ENCODE data around the gene LSAMP. TPM values are rescaled to one million over a fixed set of nuclear protein-coding genes. Genes with fewer than 3 reads are reported as not detected.

Gene LSAMP
- total RNA-seq, 1 donor from 2014 or later: 16.4 TPM

DNA sequence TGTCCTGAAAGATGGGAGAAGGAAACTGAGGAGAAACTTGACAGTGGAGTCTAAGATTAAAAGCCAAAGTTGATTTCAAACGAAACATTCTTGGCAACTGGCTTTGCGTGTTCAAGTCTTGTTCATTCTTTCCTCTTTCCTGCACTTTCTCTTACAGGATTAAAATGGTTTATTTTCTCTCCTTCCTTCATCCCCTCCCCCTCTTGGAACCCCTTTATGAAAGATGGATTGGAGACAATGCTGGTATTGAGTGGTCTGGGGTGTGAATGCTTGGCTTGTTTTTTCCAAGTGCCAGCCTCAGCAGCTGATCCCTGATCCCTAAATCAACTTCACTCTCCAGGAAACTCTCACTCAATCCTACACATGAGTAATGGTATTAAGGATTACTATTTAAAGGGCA is 703 bp upstream of the LSAMP start:
- H3K4me1 Mint-ChIP-seq (ENCODE audit: low read depth, unreplicated experiment): peaks cover 28% of the 10 kb centered on the region
- no peak overlapping the region for H3K4me3 ChIP-seq (ENCODE audit: insufficient read depth, low read depth, low read length)
- H3K4me1 ChIP-seq (ENCODE audit: insufficient read depth, low read length): peaks cover 32% of the 10 kb centered on the region
- H3K9me3 Mint-ChIP-seq (ENCODE audit: unreplicated experiment): no peaks in the 10 kb centered on the region
- H3K27ac Mint-ChIP-seq (ENCODE audit: unreplicated experiment): peak overlapping the region; percentile 43
- peaks cover 2% of the 10 kb centered on the region for H3K27me3 ChIP-seq (ENCODE audit: insufficient read depth, low read length)
- TF ChIP-seq, protein P1, sequence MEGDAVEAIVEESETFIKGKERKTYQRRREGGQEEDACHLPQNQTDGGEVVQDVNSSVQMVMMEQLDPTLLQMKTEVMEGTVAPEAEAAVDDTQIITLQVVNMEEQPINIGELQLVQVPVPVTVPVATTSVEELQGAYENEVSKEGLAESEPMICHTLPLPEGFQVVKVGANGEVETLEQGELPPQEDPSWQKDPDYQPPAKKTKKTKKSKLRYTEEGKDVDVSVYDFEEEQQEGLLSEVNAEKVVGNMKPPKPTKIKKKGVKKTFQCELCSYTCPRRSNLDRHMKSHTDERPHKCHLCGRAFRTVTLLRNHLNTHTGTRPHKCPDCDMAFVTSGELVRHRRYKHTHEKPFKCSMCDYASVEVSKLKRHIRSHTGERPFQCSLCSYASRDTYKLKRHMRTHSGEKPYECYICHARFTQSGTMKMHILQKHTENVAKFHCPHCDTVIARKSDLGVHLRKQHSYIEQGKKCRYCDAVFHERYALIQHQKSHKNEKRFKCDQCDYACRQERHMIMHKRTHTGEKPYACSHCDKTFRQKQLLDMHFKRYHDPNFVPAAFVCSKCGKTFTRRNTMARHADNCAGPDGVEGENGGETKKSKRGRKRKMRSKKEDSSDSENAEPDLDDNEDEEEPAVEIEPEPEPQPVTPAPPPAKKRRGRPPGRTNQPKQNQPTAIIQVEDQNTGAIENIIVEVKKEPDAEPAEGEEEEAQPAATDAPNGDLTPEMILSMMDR (IDR thresholded peaks at IDR 0.05; ENCODE audit: insufficient read depth, low read depth, low read length): no peak
- TF ChIP-seq EZH2 (IDR thresholded peaks at IDR 0.05; ENCODE audit: insufficient read depth, low read length): no peak
- H3K4me2 ChIP-seq (ENCODE audit: low read length): peak overlapping the region; percentile 55
- FAIRE-seq (no peak), DNase-seq (ENCODE audit: low read depth) (no peak)
- H3K9ac ChIP-seq (ENCODE audit: low read length): no peak overlapping the region
- no peak overlapping the region for H3K27ac ChIP-seq (ENCODE audit: low read depth, low read length)
- H3K4me3 Mint-ChIP-seq (ENCODE audit: unreplicated experiment): peak overlapping the region; percentile 77
- no peaks in the 10 kb centered on the region for H3K27me3 Mint-ChIP-seq (ENCODE audit: low read depth, unreplicated experiment)
- no peak overlapping the region for H2AFZ ChIP-seq (ENCODE audit: low read depth, low read length)
- H3K9me3 ChIP-seq (ENCODE audit: insufficient read depth, low read depth, low read length): no peaks in the 10 kb centered on the region
- H3K79me2 ChIP-seq (ENCODE audit: insufficient read depth, low read length): no peaks in the 10 kb centered on the region
- no peaks in the 10 kb centered on the region for H4K20me1 ChIP-seq (ENCODE audit: insufficient read depth, low read length)
- no peaks in the 10 kb centered on the region for H3K36me3 Mint-ChIP-seq (ENCODE audit: low read depth, unreplicated experiment)
- H3K36me3 ChIP-seq (ENCODE audit: insufficient read depth, low read length): no peaks in the 10 kb centered on the region

GRCh38 chr3:116444819-116445310 is 422 bp downstream of the LSAMP start:
- Histone ChIP-seq H3K4me3 (ENCODE audit: insufficient read depth, low read depth, low read length) (peak overlapping the region; percentile 64), H4K20me1 (ENCODE audit: insufficient read depth, low read length) (no peaks in the 10 kb centered on the region), H3K4me1 (ENCODE audit: insufficient read depth, low read length) (peaks cover 40% of the 10 kb centered on the region), H2AFZ (ENCODE audit: low read depth, low read length) (peak overlapping the region; percentile 87), H3K4me2 (ENCODE audit: low read length) (peak overlapping the region; percentile 99), H3K79me2 (ENCODE audit: insufficient read depth, low read length) (no peaks in the 10 kb centered on the region), H3K27me3 (ENCODE audit: insufficient read depth, low read length) (peaks cover 2% of the 10 kb centered on the region), H3K27ac (ENCODE audit: low read depth, low read length) (no peak overlapping the region), H3K9me3 (ENCODE audit: insufficient read depth, low read depth, low read length) (no peaks in the 10 kb centered on the region), H3K36me3 (ENCODE audit: insufficient read depth, low read length) (no peaks in the 10 kb centered on the region), H3K9ac (ENCODE audit: low read length) (peak overlapping the region; percentile 81)
- Mint-ChIP-seq H3K27me3 (ENCODE audit: low read depth, unreplicated experiment) (no peaks in the 10 kb centered on the region), H3K27ac (ENCODE audit: unreplicated experiment) (peak overlapping the region; percentile 67), H3K36me3 (ENCODE audit: low read depth, unreplicated experiment) (no peaks in the 10 kb centered on the region), H3K4me1 (ENCODE audit: low read depth, unreplicated experiment) (peaks cover 37% of the 10 kb centered on the region), H3K9me3 (ENCODE audit: unreplicated experiment) (no peaks in the 10 kb centered on the region), H3K4me3 (ENCODE audit: unreplicated experiment) (peak overlapping the region; percentile 92)
- DNase-seq (ENCODE audit: low read depth) (peak; percentile 26), FAIRE-seq (no peak)
- no peak for TF ChIP-seq EZH2 (IDR thresholded peaks at IDR 0.05; ENCODE audit: insufficient read depth, low read length)
- TF ChIP-seq, protein P1 (IDR thresholded peaks at IDR 0.05; ENCODE audit: insufficient read depth, low read depth, low read length): no peak

GRCh38 chr3:116444115-116444747 is 1.1 kb downstream of the LSAMP start:
- H3K4me1 ChIP-seq (ENCODE audit: insufficient read depth, low read length): peaks cover 41% of the 10 kb centered on the region
- H3K4me3 ChIP-seq (ENCODE audit: insufficient read depth, low read depth, low read length): peak overlapping the region; percentile 64
- H3K36me3 ChIP-seq (ENCODE audit: insufficient read depth, low read length): no peaks in the 10 kb centered on the region
- H3K27me3 Mint-ChIP-seq (ENCODE audit: low read depth, unreplicated experiment): no peaks in the 10 kb centered on the region
- peak overlapping the region; percentile 92 for H3K4me3 Mint-ChIP-seq (ENCODE audit: unreplicated experiment)
- no peaks in the 10 kb centered on the region for H3K79me2 ChIP-seq (ENCODE audit: insufficient read depth, low read length)
- H3K9ac ChIP-seq (ENCODE audit: low read length): peak overlapping the region; percentile 81
- peaks cover 38% of the 10 kb centered on the region for H3K4me1 Mint-ChIP-seq (ENCODE audit: low read depth, unreplicated experiment)
- peak overlapping the region; percentile 99 for H3K4me2 ChIP-seq (ENCODE audit: low read length)
- no peaks in the 10 kb centered on the region for H3K9me3 ChIP-seq (ENCODE audit: insufficient read depth, low read depth, low read length)
- H3K9me3 Mint-ChIP-seq (ENCODE audit: unreplicated experiment): no peaks in the 10 kb centered on the region
- peak; percentile 16 for DNase-seq (ENCODE audit: low read depth)
- TF ChIP-seq, protein P1 (IDR thresholded peaks at IDR 0.05; ENCODE audit: insufficient read depth, low read depth, low read length): no peak
- TF ChIP-seq EZH2 (IDR thresholded peaks at IDR 0.05; ENCODE audit: insufficient read depth, low read length): no peak
- H3K36me3 Mint-ChIP-seq (ENCODE audit: low read depth, unreplicated experiment): no peaks in the 10 kb centered on the region
- peak overlapping the region; percentile 87 for H2AFZ ChIP-seq (ENCODE audit: low read depth, low read length)
- no peak overlapping the region for H3K27ac Mint-ChIP-seq (ENCODE audit: unreplicated experiment)
- FAIRE-seq: no peak
- no peaks in the 10 kb centered on the region for H3K27me3 ChIP-seq (ENCODE audit: insufficient read depth, low read length)
- H3K27ac ChIP-seq (ENCODE audit: low read depth, low read length): no peak overlapping the region
- no peaks in the 10 kb centered on the region for H4K20me1 ChIP-seq (ENCODE audit: insufficient read depth, low read length)

Measured in astrocyte (in vitro differentiated cells and primary cell).